ENCODE measurements around the gene SLC52A1. TPM values are rescaled to one million over a fixed set of nuclear protein-coding genes. Genes with fewer than 3 reads are reported as not detected.

SLC52A1 gene
- total and polyA plus RNA-seq, 2 of the 13 experiments (the other 11 are each of a cell fraction or from before 2014, with no cell fraction given), result 0.03 to 0.13 TPM

DNA sequence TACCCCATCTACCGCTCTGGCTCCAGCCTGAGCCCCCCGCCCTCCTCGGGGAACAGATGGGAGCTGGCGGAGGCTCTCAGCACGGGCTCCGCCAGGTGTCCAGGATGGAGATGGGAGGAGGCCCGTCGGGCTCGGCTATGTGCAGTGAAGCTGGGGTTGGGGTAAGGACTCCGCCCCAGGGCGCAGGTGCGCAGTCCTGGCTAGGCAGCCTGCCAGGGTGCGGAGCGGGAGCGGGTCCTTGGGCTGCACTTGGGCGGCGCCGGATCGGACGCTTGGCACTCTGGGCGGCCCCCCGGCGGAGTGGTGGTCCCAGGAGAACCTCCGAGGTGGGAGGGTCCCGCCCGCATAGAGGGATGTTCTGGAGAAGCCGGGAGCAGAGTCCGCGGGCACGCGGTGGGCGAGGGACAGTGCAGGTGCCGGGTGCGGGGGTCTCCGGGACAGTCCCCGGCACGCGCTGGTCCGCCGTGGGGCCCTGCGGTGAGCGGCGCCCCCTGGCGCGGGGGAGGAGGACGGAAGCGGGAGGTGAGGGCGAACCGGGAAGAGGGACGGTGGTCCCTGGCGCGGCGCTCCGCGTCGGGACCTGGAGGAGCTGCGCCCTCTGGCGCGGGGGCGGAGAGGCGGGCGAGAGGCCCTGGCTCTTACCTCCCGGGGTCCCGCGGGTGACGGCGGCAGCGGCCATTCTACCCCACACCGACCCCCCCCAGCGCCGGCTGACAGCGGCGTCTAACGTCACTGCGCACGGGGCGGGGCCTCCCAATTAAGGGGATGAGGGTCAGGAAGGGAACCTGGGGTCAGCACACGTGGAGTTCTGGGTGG, 48.1 kb downstream of the SLC52A1 start, which contains the start of gene CAMTA2 (continued):
- TF ChIP-seq, protein P1, sequence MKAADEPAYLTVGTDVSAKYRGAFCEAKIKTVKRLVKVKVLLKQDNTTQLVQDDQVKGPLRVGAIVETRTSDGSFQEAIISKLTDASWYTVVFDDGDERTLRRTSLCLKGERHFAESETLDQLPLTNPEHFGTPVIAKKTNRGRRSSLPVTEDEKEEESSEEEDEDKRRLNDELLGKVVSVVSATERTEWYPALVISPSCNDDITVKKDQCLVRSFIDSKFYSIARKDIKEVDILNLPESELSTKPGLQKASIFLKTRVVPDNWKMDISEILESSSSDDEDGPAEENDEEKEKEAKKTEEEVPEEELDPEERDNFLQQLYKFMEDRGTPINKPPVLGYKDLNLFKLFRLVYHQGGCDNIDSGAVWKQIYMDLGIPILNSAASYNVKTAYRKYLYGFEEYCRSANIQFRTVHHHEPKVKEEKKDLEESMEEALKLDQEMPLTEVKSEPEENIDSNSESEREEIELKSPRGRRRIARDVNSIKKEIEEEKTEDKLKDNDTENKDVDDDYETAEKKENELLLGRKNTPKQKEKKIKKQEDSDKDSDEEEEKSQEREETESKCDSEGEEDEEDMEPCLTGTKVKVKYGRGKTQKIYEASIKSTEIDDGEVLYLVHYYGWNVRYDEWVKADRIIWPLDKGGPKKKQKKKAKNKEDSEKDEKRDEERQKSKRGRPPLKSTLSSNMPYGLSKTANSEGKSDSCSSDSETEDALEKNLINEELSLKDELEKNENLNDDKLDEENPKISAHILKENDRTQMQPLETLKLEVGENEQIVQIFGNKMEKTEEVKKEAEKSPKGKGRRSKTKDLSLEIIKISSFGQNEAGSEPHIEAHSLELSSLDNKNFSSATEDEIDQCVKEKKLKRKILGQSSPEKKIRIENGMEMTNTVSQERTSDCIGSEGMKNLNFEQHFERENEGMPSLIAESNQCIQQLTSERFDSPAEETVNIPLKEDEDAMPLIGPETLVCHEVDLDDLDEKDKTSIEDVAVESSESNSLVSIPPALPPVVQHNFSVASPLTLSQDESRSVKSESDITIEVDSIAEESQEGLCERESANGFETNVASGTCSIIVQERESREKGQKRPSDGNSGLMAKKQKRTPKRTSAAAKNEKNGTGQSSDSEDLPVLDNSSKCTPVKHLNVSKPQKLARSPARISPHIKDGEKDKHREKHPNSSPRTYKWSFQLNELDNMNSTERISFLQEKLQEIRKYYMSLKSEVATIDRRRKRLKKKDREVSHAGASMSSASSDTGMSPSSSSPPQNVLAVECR (CRISPR knock-in tag; IDR thresholded peaks at IDR 0.05; ENCODE audit: borderline replicate concordance), result peak; percentile 92
- TF ChIP-seq, protein P2, sequence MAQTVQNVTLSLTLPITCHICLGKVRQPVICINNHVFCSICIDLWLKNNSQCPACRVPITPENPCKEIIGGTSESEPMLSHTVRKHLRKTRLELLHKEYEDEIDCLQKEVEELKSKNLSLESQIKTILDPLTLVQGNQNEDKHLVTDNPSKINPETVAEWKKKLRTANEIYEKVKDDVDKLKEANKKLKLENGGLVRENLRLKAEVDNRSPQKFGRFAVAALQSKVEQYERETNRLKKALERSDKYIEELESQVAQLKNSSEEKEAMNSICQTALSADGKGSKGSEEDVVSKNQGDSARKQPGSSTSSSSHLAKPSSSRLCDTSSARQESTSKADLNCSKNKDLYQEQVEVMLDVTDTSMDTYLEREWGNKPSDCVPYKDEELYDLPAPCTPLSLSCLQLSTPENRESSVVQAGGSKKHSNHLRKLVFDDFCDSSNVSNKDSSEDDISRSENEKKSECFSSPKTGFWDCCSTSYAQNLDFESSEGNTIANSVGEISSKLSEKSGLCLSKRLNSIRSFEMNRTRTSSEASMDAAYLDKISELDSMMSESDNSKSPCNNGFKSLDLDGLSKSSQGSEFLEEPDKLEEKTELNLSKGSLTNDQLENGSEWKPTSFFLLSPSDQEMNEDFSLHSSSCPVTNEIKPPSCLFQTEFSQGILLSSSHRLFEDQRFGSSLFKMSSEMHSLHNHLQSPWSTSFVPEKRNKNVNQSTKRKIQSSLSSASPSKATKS (CRISPR knock-in tag; IDR thresholded peaks at IDR 0.05), result no peak
- TF ChIP-seq ZNF251 (CRISPR knock-in tag; IDR thresholded peaks at IDR 0.05) (no peak), ZNF839 (CRISPR knock-in tag; IDR thresholded peaks at IDR 0.05; ENCODE audit: borderline replicate concordance) (no peak; the same call in 1 of the 2 replicates), MATR3 (CRISPR knock-in tag; IDR thresholded peaks at IDR 0.05) (no peak), MTA1 (CRISPR knock-in tag; IDR thresholded peaks at IDR 0.05; ENCODE audit: borderline replicate concordance) (peak; percentile 23; the same call in 1 of the 2 replicates), ZNF337 (CRISPR knock-in tag; IDR thresholded peaks at IDR 0.05; ENCODE audit: borderline replicate concordance, low read depth) (0 out of 2 replicates have a peak, but pooled peaks have one; percentile 49), RBM22 (optimal IDR thresholded peaks at IDR 0.05; ENCODE audit: low read length) (no peak), ZNF263 (CRISPR knock-in tag; IDR thresholded peaks at IDR 0.05) (peak; percentile 66), ZBTB42 (CRISPR knock-in tag; IDR thresholded peaks at IDR 0.05) (no peak)
- TF ChIP-seq, protein P3, sequence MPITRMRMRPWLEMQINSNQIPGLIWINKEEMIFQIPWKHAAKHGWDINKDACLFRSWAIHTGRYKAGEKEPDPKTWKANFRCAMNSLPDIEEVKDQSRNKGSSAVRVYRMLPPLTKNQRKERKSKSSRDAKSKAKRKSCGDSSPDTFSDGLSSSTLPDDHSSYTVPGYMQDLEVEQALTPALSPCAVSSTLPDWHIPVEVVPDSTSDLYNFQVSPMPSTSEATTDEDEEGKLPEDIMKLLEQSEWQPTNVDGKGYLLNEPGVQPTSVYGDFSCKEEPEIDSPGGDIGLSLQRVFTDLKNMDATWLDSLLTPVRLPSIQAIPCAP (CRISPR knock-in tag; IDR thresholded peaks at IDR 0.05; ENCODE audit: low read depth), result no peak
- TF ChIP-seq, protein P4, sequence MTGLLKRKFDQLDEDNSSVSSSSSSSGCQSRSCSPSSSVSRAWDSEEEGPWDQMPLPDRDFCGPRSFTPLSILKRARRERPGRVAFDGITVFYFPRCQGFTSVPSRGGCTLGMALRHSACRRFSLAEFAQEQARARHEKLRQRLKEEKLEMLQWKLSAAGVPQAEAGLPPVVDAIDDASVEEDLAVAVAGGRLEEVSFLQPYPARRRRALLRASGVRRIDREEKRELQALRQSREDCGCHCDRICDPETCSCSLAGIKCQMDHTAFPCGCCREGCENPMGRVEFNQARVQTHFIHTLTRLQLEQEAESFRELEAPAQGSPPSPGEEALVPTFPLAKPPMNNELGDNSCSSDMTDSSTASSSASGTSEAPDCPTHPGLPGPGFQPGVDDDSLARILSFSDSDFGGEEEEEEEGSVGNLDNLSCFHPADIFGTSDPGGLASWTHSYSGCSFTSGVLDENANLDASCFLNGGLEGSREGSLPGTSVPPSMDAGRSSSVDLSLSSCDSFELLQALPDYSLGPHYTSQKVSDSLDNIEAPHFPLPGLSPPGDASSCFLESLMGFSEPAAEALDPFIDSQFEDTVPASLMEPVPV (CRISPR knock-in tag; IDR thresholded peaks at IDR 0.05), result no peak
- TF ChIP-seq, protein P5, sequence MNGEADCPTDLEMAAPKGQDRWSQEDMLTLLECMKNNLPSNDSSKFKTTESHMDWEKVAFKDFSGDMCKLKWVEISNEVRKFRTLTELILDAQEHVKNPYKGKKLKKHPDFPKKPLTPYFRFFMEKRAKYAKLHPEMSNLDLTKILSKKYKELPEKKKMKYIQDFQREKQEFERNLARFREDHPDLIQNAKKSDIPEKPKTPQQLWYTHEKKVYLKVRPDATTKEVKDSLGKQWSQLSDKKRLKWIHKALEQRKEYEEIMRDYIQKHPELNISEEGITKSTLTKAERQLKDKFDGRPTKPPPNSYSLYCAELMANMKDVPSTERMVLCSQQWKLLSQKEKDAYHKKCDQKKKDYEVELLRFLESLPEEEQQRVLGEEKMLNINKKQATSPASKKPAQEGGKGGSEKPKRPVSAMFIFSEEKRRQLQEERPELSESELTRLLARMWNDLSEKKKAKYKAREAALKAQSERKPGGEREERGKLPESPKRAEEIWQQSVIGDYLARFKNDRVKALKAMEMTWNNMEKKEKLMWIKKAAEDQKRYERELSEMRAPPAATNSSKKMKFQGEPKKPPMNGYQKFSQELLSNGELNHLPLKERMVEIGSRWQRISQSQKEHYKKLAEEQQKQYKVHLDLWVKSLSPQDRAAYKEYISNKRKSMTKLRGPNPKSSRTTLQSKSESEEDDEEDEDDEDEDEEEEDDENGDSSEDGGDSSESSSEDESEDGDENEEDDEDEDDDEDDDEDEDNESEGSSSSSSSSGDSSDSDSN (CRISPR knock-in tag; IDR thresholded peaks at IDR 0.05), result peak; percentile 98
- TF ChIP-seq, protein P6, sequence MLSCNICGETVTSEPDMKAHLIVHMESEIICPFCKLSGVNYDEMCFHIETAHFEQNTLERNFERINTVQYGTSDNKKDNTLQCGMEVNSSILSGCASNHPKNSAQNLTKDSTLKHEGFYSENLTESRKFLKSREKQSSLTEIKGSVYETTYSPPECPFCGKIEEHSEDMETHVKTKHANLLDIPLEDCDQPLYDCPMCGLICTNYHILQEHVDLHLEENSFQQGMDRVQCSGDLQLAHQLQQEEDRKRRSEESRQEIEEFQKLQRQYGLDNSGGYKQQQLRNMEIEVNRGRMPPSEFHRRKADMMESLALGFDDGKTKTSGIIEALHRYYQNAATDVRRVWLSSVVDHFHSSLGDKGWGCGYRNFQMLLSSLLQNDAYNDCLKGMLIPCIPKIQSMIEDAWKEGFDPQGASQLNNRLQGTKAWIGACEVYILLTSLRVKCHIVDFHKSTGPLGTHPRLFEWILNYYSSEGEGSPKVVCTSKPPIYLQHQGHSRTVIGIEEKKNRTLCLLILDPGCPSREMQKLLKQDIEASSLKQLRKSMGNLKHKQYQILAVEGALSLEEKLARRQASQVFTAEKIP (CRISPR knock-in tag; IDR thresholded peaks at IDR 0.05; ENCODE audit: borderline replicate concordance), result no peak

All from HepG2 (cell line).